Measurements from ENCODE around the gene MEIKIN.

DNA sequence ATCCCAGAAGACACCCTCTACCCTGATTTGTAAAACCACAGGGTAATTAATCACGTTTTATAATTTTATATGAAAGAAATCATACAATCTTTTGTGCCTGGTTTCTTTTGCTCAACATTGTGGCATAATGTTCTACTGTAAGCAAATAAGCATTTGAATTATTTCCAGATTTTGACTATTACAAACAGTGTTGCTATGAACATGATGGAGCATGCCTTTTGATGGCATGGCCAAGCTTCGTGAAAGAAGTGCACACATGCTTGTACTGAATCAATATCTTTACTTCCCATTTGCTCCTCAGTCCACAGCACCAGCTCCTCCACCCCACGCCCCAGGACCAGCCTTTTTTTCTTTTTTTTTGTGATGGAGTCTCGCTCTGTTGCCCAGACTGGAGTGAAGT is 36.1 kb upstream of the MEIKIN start:
- TF ChIP-seq CTCF (IDR thresholded peaks at IDR 0.05; ENCODE audit: poor library complexity, severe bottlenecking): no peak
- TF ChIP-seq POLR2AphosphoS5 (IDR thresholded peaks at IDR 0.05): no peak
- TF ChIP-seq EZH2 (IDR thresholded peaks at IDR 0.05; ENCODE audit: borderline replicate concordance, insufficient read depth, low read length, poor library complexity, severe bottlenecking): no peak
- TF ChIP-seq, protein P1, sequence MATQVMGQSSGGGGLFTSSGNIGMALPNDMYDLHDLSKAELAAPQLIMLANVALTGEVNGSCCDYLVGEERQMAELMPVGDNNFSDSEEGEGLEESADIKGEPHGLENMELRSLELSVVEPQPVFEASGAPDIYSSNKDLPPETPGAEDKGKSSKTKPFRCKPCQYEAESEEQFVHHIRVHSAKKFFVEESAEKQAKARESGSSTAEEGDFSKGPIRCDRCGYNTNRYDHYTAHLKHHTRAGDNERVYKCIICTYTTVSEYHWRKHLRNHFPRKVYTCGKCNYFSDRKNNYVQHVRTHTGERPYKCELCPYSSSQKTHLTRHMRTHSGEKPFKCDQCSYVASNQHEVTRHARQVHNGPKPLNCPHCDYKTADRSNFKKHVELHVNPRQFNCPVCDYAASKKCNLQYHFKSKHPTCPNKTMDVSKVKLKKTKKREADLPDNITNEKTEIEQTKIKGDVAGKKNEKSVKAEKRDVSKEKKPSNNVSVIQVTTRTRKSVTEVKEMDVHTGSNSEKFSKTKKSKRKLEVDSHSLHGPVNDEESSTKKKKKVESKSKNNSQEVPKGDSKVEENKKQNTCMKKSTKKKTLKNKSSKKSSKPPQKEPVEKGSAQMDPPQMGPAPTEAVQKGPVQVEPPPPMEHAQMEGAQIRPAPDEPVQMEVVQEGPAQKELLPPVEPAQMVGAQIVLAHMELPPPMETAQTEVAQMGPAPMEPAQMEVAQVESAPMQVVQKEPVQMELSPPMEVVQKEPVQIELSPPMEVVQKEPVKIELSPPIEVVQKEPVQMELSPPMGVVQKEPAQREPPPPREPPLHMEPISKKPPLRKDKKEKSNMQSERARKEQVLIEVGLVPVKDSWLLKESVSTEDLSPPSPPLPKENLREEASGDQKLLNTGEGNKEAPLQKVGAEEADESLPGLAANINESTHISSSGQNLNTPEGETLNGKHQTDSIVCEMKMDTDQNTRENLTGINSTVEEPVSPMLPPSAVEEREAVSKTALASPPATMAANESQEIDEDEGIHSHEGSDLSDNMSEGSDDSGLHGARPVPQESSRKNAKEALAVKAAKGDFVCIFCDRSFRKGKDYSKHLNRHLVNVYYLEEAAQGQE (IDR thresholded peaks at IDR 0.05; ENCODE audit: borderline replicate concordance): no peak
- no peak for TF ChIP-seq EP300 (conservative IDR thresholded peaks at IDR 0.05; ENCODE audit: poor library complexity, severe bottlenecking)

Measured in neural cell (in vitro differentiated cells).